ENCODE measurements around the gene LRP1-AS. TPM values are rescaled to one million over a fixed set of nuclear protein-coding genes. Genes with fewer than 3 reads are reported as not detected.

The LRP1-AS gene
- total RNA-seq, 1 donor from 2014 or later: 0.46 TPM

DNA sequence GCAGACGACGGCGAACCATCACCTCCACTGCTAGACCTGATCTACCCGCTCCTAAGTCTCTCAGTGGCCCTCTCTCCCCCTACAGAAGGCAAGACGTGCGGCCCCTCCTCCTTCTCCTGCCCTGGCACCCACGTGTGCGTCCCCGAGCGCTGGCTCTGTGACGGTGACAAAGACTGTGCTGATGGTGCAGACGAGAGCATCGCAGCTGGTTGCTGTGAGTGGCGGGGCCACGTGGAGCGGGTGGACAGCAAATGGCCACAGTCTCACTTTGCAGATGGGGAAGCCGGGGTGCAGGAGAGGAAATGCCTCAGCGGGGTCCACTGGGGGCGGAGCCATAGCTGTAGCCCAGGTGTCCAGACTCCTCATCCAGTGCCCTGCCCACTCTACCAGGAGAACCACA, 47.8 kb upstream of the LRP1-AS start:
- Mint-ChIP-seq H3K4me1 (ENCODE audit: unreplicated experiment) (peaks cover 3% of the 10 kb centered on the region), H3K4me3 (ENCODE audit: unreplicated experiment) (no peak overlapping the region), H3K36me3 (ENCODE audit: low read depth, unreplicated experiment) (peaks cover 32% of the 10 kb centered on the region), H3K9me3 (ENCODE audit: unreplicated experiment) (no peaks in the 10 kb centered on the region), H3K27ac (ENCODE audit: unreplicated experiment) (no peak overlapping the region), H3K27me3 (ENCODE audit: unreplicated experiment) (peaks cover 22% of the 10 kb centered on the region)
- TF ChIP-seq, protein P1, sequence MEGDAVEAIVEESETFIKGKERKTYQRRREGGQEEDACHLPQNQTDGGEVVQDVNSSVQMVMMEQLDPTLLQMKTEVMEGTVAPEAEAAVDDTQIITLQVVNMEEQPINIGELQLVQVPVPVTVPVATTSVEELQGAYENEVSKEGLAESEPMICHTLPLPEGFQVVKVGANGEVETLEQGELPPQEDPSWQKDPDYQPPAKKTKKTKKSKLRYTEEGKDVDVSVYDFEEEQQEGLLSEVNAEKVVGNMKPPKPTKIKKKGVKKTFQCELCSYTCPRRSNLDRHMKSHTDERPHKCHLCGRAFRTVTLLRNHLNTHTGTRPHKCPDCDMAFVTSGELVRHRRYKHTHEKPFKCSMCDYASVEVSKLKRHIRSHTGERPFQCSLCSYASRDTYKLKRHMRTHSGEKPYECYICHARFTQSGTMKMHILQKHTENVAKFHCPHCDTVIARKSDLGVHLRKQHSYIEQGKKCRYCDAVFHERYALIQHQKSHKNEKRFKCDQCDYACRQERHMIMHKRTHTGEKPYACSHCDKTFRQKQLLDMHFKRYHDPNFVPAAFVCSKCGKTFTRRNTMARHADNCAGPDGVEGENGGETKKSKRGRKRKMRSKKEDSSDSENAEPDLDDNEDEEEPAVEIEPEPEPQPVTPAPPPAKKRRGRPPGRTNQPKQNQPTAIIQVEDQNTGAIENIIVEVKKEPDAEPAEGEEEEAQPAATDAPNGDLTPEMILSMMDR (IDR thresholded peaks at IDR 0.05; ENCODE audit: unreplicated experiment): no peak
- no peak for DNase-seq (ENCODE audit: low spot score)

DNA sequence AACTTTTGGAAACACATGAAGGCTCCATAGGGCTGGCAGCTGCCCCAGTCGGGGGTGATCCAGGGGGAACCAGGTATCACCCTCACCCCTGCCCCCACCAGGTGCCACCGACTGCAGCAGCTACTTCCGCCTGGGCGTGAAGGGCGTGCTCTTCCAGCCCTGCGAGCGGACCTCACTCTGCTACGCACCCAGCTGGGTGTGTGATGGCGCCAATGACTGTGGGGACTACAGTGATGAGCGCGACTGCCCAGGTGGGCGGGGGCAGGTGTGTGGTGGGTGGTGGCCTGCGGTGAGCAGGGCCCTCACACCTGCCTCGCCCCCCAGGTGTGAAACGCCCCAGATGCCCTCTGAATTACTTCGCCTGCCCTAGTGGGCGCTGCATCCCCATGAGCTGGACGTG, 46.8 kb upstream of the LRP1-AS start:
- TF ChIP-seq, protein P1 (IDR thresholded peaks at IDR 0.05; ENCODE audit: unreplicated experiment): no peak
- H3K4me1 Mint-ChIP-seq (ENCODE audit: unreplicated experiment): peaks cover 3% of the 10 kb centered on the region
- H3K27me3 Mint-ChIP-seq (ENCODE audit: unreplicated experiment): peaks cover 25% of the 10 kb centered on the region
- H3K36me3 Mint-ChIP-seq (ENCODE audit: low read depth, unreplicated experiment): peaks cover 34% of the 10 kb centered on the region
- H3K27ac Mint-ChIP-seq (ENCODE audit: unreplicated experiment): no peak overlapping the region
- H3K4me3 Mint-ChIP-seq (ENCODE audit: unreplicated experiment): no peak overlapping the region
- H3K9me3 Mint-ChIP-seq (ENCODE audit: unreplicated experiment): no peaks in the 10 kb centered on the region
- no peak for DNase-seq (ENCODE audit: low spot score)

DNA sequence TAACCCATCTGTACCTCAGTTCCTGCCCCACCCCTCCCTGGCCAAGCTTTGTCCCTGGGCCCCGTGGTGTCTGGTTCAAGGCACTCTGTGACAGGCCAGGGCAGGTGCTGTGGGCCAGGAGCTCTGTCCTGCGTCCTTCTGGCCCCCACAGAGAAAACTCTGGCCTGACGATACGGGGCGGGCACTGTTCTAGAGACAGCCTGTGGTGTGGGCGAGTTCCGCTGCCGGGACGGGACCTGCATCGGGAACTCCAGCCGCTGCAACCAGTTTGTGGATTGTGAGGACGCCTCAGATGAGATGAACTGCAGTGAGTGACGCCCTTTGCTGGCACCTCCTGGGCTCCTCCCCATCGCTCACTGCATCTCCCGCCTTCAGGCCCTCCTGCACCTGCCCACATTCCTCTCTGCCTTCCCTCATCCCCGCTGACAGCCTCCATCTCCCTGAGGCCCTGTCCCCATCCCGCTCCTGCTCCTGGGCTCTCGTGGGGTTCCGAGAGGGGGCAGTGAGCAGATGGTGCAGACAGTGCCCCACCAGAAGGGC, 46.4 kb upstream of the LRP1-AS start:
- Mint-ChIP-seq H3K36me3 (ENCODE audit: low read depth, unreplicated experiment) (peaks cover 34% of the 10 kb centered on the region), H3K9me3 (ENCODE audit: unreplicated experiment) (no peaks in the 10 kb centered on the region), H3K27me3 (ENCODE audit: unreplicated experiment) (peaks cover 25% of the 10 kb centered on the region), H3K4me1 (ENCODE audit: unreplicated experiment) (peaks cover 3% of the 10 kb centered on the region), H3K27ac (ENCODE audit: unreplicated experiment) (no peak overlapping the region), H3K4me3 (ENCODE audit: unreplicated experiment) (no peak overlapping the region)
- TF ChIP-seq, protein P1 (IDR thresholded peaks at IDR 0.05; ENCODE audit: unreplicated experiment): no peak
- no peak for DNase-seq (ENCODE audit: low spot score)

DNA sequence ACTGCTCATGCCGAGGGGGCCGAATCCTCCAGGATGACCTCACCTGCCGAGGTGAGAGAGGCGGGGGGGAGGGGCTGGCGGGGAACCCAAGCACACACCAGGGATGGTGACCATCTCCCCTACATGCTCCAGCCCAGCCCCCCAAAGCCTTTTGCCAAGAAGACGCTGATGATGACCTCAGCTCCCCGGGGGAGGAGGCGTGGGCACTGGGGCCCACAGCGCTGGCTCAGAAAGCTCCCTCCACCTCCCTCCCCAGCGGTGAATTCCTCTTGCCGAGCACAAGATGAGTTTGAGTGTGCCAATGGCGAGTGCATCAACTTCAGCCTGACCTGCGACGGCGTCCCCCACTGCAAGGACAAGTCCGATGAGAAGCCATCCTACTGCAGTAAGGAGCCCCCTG, 45.5 kb upstream of the LRP1-AS start:
- Mint-ChIP-seq H3K27me3 (ENCODE audit: unreplicated experiment) (peaks cover 27% of the 10 kb centered on the region), H3K9me3 (ENCODE audit: unreplicated experiment) (no peaks in the 10 kb centered on the region), H3K36me3 (ENCODE audit: low read depth, unreplicated experiment) (peaks cover 29% of the 10 kb centered on the region), H3K4me1 (ENCODE audit: unreplicated experiment) (peaks cover 3% of the 10 kb centered on the region), H3K4me3 (ENCODE audit: unreplicated experiment) (no peak overlapping the region), H3K27ac (ENCODE audit: unreplicated experiment) (no peak overlapping the region)
- TF ChIP-seq, protein P1 (IDR thresholded peaks at IDR 0.05; ENCODE audit: unreplicated experiment): no peak
- no peak for DNase-seq (ENCODE audit: low spot score)

DNA sequence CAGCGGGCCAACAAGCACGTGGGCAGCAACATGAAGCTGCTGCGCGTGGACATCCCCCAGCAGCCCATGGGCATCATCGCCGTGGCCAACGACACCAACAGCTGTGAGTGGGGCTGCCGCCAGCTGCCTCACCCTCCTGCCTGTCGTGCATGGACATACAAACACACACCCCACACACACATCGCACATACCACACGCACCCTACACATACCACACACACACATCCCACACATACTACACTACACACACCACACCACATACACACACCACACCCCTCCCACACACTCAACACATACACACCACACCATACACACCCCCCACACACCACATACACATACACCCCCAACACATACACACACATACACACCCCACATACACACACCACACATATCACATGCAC, 44.0 kb upstream of the LRP1-AS start:
- Mint-ChIP-seq H3K36me3 (ENCODE audit: low read depth, unreplicated experiment) (peaks cover 27% of the 10 kb centered on the region), H3K4me1 (ENCODE audit: unreplicated experiment) (peaks cover 3% of the 10 kb centered on the region), H3K9me3 (ENCODE audit: unreplicated experiment) (no peaks in the 10 kb centered on the region), H3K27ac (ENCODE audit: unreplicated experiment) (no peak overlapping the region), H3K4me3 (ENCODE audit: unreplicated experiment) (peak overlapping the region; percentile 23), H3K27me3 (ENCODE audit: unreplicated experiment) (peaks cover 31% of the 10 kb centered on the region)
- TF ChIP-seq, protein P1 (IDR thresholded peaks at IDR 0.05; ENCODE audit: unreplicated experiment): no peak
- DNase-seq (ENCODE audit: low spot score): no peak

Measured in endothelial cell (in vitro differentiated cells).